Kidney (tissue), 14 donors: ENCODE measurements around the gene STAB1. TPM values are rescaled to one million over a fixed set of nuclear protein-coding genes. Genes with fewer than 3 reads are reported as not detected.

Source experiments
- DNase-seq, 5 donors: peaks; one replicate each; pipeline ENCODE4 v3.0.0-alpha.2; 2013 to 2020
- FAIRE-seq: peaks from 2 replicates; lab custom pipeline; 2012; peaks lifted over from hg19 to GRCh38; lab: Jason Lieb, UNC
- H3K27ac ChIP-seq, 2 donors: one replicate each; pipeline ENCODE4 v1.7.0; 2013; ENCODE audit warnings: low read depth in 2 of 2, low read length in 2 of 2, inconsistent platforms in 1 of 2
- H3K27me3 ChIP-seq: one replicate; pipeline ENCODE4 v1.7.1; 2013; ENCODE audit warnings: low read length, inconsistent platforms; ENCODE audit not compliant: control insufficient read depth, insufficient read depth
- H3K36me3 ChIP-seq, 3 donors: one replicate each; pipeline versions ENCODE4 v1.7.0 to v1.7.1; 2013; ENCODE audit warnings: low read length in 3 of 3, control low read depth in 1 of 3, inconsistent platforms in 1 of 3; ENCODE audit not compliant: insufficient read depth in 3 of 3, control insufficient read depth in 2 of 3
- H3K4me1 ChIP-seq, 3 donors: one replicate each; pipeline versions ENCODE4 v1.7.0 to v1.7.1; 2013; ENCODE audit warnings: low read length in 3 of 3, inconsistent platforms in 1 of 3, low read depth in 1 of 3; ENCODE audit not compliant: control insufficient read depth in 2 of 3, insufficient read depth in 2 of 3
- H3K4me3 ChIP-seq, 3 donors: one replicate each; pipeline versions ENCODE4 v1.7.0 to v1.8.1; 2013; ENCODE audit warnings: low read length in 3 of 3, control low read depth in 1 of 3, inconsistent platforms in 1 of 3
- H3K9ac ChIP-seq, 3 donors: one replicate each; pipeline versions ENCODE4 v1.7.0 to v1.7.1; 2013; ENCODE audit warnings: low read length in 3 of 3, control low read depth in 1 of 3, inconsistent platforms in 1 of 3
- H3K9me3 ChIP-seq, 3 donors: one replicate each; pipeline versions ENCODE4 v1.7.0 to v1.7.1; 2013; ENCODE audit warnings: low read length in 3 of 3, control low read depth in 1 of 3, inconsistent platforms in 1 of 3; ENCODE audit not compliant: control insufficient read depth in 2 of 3, insufficient read depth in 1 of 3
- CTCF ChIP-seq: IDR thresholded peaks from 3 replicates; pipeline ENCODE4 v1.5.1; 2012; ENCODE audit warnings: mild to moderate bottlenecking, moderate library complexity, borderline replicate concordance; ENCODE audit not compliant: insufficient read depth; ENCODE audit errors: extremely low read depth
- intact Hi-C: fragments of 100-400 bp; cut with DNase I; formaldehyde crosslinking; loops from one replicate; pipeline ENCODE4 v1.11.1; 2022
- polyA plus RNA-seq: library from polyadenylated mRNA; stranded (reverse); fragments of 350-450 nt; fragmentation: Illumina TruSeq; extraction: RNeasy Lipid Tissue Mini Kit (QIAGEN cat#74804); gene quantifications from one replicate; pipeline ENCODE4 v1.2.3, GENCODE V29; 2014; ENCODE audit warnings: low read depth, low replicate concordance; ENCODE audit not compliant: insufficient read depth
- total RNA-seq: library from RNA; stranded (reverse); fragmentation: NEBNext Ultra II Directional; extraction: Animal tissue kit (Norgen Biotek cat#: 25700); gene quantifications from one replicate; pipeline ENCODE4 v1.2.1, GENCODE V29; 2021
- donor health status: control.
- donor health status: control.
- donor health status: control.
- donor health status: control.
- donor health status: control.
- donor health status: DM: yes; HTN: yes; CAD: no.
- donor health status: Normal renal cell carcinoma (clear cell type).

STAB1 gene
- total and polyA plus RNA-seq, 2 donors from 2014 or later: 98.4 to 379 TPM

GRCh38 chr3:52471371-52472238 is 23.5 kb upstream of the STAB1 start:
- intact Hi-C loops: no loop called here
- no peak for FAIRE-seq
- Histone ChIP-seq H3K36me3 (peaks cover 5 to 46% (median 30%) of the 10 kb centered on the region in 3 donors), H3K4me3 (no peak overlapping the region), H3K9me3 (no peaks in the 10 kb centered on the region), H3K4me1 (peaks cover 0 to 2% (median 0%) of the 10 kb centered on the region in 3 donors), H3K9ac (no peak overlapping the region), H3K27me3 (no peaks in the 10 kb centered on the region), H3K27ac (no peak overlapping the region)
- peak; percentile 65 for TF ChIP-seq CTCF
- DNase-seq: peak in 4 of 5 donors; percentile 41 to 81 (median 48)

- H3K27me3 ChIP-seq: no peaks in the 10 kb centered on the region
- H3K36me3 ChIP-seq: peaks cover 8 to 48% (median 36%) of the 10 kb centered on the region in 3 donors
- intact Hi-C loops: no loop called here
- H3K9me3 ChIP-seq: no peaks in the 10 kb centered on the region
- DNase-seq: no peak
- TF ChIP-seq CTCF: no peak
- no peak overlapping the region for H3K4me3 ChIP-seq
- no peak overlapping the region for H3K27ac ChIP-seq
- FAIRE-seq: no peak
- H3K9ac ChIP-seq: no peak overlapping the region
- H3K4me1 ChIP-seq: peaks cover 0 to 2% (median 0%) of the 10 kb centered on the region in 3 donors
Observed at GRCh38 chr3:52472239-52473000, 22.7 kb upstream of the STAB1 start.

GRCh38 chr3:52473026-52473425 is 22.1 kb upstream of the STAB1 start:
- intact Hi-C loops: no loop called here
- Histone ChIP-seq H3K4me1 (peaks cover 0 to 2% (median 0%) of the 10 kb centered on the region in 3 donors), H3K9ac (no peak overlapping the region), H3K27me3 (no peaks in the 10 kb centered on the region), H3K27ac (no peak overlapping the region), H3K9me3 (no peaks in the 10 kb centered on the region), H3K4me3 (no peak overlapping the region), H3K36me3 (peaks cover 10 to 52% (median 42%) of the 10 kb centered on the region in 3 donors)
- FAIRE-seq (no peak), DNase-seq (no peak)
- no peak for TF ChIP-seq CTCF
